EL (cell line): ENCODE data around the gene SCUBE2.

ENCODE experiments used
- DNase-seq: peaks from one replicate; pipeline ENCODE4 v3.0.0-alpha.2; 2016

The SCUBE2 gene

DNA sequence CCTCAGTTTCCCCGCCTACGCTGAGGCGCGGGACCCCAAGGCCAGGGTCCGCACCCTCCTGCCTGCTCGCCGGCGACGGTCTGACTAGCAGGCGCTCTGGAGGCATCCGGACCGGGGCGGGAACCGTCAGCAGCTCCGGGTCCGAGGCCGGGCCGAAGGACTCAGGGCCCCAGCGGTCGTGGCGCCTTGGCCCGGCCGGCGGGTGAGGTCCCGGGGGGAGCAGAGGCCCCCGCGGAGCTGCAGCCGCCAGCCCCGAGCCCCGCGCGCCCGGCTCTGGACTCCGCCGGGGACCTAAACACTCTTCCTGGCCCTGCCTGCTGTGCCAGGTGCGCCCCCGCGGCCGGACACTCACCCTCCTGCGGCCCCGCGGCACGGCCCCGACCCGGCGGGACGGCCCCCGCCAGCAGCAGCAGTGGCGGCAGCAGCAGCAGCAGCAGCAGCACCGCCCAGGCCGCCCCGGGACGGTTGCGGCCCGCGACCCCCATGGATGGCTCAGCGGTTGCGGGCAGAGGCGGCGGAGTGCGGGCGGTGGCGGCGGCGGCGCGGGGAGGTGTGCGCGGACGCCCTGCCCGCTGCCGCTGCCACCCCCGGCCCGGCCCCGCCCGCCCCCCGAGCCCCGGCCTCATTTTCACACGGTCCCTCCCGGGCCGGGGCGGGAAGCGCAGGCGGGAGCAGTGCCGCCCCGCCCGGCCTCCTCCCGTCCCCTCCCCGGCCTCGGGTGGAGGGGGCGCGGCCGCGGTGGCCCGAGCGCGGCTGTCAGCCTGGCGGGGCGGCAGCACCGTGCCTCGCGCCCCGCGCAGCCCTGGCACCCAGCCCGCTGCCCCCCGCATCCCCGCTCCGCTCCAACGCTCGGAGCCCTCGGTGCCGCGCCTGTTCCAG lies at the start of gene SCUBE2:
SCUBE2 (minus strand) TSS at position 556 of the 879 bp plus-strand sequence; CDS start at position 485, 71 bp downstream.
- peak; percentile 23 for DNase-seq

DNA sequence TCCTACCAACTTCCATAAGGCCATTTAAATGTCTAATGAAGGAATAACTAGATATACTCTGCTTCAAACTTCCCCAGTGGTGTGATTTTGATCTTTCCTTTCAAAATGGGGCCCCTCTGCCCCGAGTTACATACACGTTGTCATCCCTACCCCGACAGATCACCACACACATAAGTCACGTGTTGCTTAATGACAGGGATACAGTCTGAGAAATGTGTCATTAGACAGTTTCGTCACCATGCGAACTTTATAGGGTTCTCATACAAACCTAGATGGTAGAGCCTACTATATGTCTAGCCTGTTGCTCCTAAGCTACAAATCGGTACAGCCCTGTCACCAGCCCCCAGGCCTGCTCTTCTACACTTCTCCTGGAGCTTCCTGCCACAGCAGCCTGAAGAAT lies 49.8 kb upstream of the SCUBE2 start:
- no peak for DNase-seq

DNA sequence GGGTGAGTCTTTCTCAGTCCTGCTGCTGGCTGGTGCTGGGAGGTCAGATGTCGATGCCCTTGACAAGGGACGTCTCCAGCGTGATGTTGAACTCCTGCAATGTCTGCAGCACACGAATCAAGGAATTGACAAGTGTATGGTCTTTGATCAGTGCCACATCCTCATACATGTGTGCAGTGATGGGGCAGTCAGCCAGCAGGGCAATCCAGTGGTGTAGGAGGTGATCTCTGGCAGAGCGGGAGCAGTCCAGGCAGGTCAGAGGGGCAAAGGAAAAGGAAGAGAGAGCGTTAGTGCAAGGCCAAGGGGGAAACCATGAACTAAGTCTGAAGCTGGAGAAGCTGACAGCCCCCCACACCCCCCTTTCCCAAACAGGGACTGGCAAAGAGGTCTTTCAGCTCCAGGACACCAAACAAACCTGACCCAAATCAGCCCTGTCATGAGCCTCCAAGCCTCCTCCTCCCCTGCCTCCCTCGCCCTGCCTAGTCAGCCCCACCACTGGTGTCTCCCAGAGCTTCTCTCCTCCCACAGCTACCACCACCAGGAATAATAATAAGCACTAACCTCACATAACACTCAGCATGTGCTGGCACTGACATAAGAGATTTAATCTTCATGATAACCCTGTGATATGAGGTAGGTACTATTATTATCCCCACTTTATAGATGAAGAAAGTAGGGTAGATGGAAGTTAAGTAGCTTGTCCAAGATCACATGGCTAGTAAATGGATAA lies 48.4 kb upstream of the SCUBE2 start:
- no peak for DNase-seq

DNA sequence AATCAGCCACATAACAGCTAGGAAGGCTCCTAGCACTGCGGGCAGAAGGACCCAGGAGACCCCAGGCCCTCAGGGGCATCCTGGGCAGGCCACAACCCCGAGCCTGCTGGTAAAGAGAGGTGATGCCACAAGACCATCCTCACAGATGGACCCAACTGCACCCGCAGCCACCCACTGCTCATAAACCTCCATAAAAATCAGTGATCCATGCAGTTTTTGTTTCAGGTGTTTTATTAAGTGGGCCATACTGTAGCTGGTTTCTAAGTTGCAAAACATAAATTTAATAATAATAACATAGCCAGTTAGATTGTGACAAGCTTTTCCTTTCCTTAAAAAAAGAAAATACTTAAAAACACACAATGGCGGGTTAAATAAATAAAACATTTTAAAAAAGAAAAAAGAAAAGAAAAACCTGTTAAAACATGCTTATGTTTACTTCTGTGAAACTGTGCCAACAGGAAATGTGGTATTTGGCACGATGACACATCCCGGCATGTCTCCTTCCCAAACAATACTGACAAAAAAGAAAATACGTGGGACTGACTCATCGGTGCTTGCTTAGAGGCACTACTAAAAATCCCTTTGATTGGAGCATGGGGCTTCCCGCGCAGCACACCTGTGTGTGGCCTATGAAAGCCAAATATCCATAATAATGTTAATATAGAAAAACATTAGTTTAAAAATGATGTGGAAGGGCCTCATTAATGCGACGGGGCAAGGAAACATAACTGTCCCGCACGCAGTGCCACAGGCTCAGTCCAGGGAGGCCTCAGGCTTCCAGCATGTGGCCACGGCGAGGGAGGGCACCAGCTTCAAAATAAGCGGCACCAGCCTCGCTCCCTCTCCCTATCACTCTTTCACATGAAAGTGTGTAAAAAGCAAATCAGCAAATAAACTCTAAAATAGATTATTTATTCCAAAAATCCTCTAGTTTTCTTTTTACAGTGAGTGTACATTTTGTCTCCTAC lies 47.5 kb upstream of the SCUBE2 start:
- peak; percentile 92 for DNase-seq

DNA sequence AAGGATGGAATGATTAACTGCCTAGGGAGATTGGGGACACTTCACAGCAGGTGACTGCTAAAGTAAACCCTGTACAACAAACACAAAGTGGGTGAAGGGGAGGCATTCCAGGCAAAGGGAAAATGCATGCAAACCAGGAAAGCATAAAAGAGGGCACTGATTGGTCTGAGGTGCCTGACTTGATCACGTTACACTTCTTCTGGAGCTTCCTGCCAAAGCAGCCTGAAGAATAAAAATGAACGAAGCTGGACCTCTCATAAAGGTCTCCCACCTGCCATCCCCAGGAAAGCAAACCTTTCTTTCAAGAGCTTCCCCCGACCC lies 46.7 kb upstream of the SCUBE2 start:
- no peak for DNase-seq

DNA sequence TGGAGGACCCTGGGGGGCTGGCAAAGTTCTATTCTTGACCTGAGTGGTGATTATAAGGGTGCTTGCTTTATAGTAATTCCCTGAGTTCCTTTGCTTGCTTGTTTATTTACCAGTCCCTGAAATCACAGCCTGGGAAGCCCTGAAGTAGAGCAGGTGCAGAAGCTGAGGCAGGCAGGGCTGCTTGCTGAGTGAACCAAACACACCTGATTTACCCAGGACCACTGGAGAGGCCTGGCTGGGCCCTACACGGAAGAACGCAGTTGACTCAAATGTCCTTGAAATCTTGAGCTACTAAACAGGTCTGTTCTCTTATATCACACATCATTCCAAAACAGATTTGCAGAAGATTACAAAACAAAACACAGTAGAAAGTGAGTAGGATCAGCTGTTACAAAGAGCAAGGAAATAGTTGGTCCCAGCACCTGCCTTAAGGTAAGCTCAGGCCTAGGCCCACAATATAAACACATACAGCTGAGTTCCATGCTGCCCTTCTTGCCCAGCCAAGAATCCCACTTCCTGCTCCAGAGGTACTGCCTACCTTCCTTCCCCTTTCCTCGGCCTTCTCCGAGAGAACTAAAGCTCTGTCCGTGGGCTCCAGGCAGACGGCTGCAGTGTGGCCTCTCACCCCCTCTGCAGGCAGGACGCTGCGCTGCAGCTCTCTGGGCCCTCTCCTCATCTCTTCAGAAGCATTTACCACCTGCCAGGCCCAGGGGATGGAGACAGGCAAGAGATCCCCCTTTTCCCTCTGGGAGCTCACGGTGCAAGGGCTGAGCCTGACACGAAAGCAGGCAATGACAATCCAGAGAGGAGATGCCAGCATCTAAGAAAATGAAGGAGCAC lies 46.1 kb upstream of the SCUBE2 start:
- DNase-seq, result peak; percentile 63

DNA sequence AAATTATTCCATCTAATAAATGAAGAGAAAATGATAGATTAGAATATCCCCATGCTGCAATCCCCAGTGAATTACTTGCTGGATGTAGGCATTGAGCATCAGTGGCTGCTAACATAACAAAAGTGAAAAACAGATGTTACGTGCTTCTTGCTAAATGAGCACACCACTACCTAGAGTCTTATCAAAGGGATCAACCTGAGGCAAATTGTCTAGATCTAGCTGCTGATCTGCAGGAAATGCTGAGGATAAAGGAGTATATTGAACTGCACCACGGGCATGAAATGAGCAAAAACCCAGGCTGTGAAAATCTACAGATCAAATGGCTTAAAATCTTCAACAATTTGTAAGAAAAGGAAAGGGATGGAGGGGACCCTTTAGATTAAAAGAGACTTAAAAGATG lies 45.3 kb upstream of the SCUBE2 start:
- DNase-seq, result no peak

DNA sequence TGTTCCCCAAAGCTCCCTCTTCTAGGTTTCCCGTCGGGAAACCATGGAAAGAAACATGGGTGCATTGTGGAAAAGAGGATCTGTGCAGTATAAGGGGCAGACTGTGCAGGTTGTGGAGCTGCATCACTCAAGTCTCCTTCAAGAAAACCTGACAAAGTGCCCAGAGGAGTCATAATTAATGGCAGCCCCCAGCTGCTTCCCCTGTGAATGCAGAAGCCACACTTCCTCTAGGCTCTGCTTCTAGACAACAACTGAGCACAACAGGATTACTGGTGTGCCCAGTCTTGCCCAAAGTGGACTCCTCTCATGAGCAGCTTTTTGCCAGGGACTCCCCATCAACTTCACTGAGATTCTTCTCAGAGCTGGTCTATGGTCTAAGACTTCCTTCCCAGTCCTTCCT lies 42.6 kb upstream of the SCUBE2 start:
- DNase-seq, result no peak

DNA sequence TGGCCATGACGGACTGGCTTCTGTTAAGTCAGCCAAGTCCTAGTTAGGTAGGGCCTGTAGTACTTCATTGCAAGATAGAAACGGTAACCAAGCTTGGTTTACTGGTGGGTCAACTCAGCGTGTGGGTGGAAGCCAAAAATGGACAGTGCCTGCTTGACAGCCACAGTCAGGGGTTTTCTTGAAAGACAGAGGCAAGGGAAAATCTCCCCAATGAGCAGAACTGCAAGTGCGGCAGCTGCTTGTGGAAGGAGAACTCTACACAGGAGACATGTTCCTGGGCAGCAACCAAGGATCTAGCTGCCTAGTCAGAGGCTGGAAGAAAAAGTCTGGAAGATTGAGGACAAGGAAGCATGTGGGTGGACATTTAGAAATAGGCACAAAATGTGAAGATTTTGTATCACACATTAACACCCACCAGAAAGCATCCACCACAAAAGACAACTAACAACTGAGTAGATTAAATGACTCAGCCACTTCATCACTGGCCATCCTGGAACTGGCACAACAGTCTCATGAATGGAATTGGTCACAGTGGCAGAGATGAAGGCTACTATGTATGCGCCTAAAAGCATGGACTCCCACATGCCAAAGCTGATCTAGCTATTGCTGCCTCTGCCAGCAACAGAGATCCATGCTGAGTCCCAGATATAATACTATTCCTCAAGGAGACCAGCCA lies 40.9 kb upstream of the SCUBE2 start:
- no peak for DNase-seq

DNA sequence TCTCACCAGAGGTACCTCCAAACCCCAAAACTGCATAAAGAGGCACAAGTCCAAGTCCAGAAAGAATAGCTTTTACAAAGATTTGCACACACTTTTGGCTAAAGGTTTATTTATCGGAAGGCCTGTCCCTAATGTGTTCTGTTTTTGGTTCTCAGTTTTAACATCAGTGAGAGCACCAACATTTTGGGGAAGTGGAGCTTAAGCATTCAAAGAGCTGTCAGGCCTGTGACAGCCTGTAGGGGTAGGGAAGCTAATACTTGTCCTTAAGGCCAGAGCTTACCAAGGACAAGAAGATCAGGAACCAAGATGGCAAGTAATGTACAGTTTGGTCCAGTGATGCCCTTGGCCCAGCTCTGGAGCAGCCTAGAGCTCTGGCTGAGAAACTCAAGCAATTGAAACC lies 38.9 kb upstream of the SCUBE2 start:
- no peak for DNase-seq

DNA sequence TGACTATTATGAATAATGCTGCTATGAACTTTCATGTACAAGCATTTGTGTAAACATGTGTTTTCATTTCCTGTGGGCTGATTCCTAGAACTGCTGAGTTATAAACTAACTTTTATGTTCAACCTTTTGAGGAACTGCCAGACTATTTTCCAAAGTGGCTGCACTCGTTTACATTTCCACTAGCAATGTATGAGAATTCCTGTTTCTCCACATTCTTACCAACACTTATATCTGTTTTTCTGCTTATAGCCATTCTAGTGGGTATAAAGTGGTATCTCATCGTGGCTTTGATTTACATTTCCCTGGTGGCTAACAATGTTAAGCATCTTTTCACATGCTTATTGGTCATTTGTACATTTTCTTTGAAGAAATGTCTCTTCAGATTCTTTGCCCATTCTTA lies 35.2 kb upstream of the SCUBE2 start:
- DNase-seq, result no peak

DNA sequence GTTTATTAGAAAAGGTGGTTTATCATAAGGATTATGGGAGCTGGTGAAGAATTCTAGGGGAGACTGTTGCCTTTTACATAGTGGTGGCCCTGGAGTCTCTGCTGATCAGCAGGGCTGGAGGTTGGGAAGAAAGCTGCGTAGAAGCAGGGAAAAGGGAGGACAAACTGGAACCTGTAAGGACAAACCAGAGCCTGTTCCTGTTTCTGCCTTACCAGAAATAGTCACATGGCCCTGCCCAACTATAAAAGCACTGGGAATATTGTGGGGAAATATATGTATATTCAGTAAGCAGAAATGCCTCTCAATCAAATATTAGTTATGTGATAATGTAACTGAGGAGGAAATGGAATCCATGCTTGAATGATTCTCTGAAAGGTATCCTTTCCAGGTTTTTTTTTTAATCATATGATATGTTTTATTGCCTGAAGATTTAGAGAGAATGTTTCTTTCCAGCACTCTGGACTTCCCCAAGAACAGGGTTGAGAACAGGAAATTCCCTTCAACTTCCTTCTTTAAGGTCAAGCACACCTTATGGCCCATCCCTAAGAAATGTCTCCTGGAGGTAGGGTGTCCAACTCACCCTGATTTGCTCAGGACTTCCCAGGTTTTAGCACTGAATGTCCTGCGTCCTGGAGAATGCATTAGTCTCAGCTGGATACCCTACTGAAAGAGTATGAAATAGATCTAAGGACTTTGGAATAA lies 33.9 kb upstream of the SCUBE2 start:
- no peak for DNase-seq

DNA sequence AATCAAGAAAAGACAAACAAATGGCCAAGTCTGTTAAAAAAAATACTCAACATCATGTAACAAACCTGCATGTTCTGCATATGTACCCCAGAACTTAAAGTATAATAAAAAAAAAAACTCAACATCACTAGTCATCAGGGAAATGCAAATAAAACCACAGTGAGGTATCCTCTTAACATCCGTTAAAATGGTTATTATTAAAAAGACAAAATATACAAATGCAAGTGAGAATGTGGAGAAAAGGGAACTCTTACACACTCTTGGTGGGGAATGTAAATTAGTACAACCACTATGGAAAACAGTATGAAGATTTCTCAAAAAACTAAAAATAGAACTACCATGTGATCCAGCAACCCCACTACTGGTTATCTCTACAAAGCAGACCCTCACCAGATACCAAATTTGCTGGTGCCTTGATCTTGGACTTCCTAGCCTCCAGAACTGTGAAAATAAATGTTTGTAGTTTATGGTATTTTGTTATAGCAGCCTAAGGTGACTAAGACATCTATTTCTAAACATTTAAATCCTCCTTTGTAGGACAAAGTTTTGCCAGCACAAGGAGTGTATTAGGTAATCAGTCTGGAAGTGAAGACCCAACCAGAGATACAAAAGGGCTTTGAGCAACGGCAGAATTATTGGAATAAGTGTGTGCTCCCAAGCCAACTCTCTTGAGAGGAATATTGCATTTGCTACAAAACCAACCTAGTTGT lies 32.4 kb upstream of the SCUBE2 start:
- DNase-seq, result no peak

DNA sequence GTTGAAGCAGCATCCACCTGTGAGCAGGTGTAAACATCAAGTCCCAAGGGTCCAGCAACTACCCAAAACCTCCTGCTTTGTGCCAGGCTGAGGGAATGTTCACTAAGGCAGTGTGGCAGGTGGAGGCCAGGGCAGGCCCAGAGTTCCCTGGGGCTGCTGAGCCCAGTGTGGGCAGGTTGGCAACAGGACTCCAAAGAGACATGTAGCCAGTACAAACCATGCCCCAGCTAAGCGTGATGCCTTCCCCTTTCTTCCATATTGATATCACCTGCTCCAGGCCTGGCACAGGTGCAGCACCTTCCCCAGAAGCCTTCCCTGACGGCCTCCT lies 30.0 kb upstream of the SCUBE2 start:
- DNase-seq, result no peak

DNA sequence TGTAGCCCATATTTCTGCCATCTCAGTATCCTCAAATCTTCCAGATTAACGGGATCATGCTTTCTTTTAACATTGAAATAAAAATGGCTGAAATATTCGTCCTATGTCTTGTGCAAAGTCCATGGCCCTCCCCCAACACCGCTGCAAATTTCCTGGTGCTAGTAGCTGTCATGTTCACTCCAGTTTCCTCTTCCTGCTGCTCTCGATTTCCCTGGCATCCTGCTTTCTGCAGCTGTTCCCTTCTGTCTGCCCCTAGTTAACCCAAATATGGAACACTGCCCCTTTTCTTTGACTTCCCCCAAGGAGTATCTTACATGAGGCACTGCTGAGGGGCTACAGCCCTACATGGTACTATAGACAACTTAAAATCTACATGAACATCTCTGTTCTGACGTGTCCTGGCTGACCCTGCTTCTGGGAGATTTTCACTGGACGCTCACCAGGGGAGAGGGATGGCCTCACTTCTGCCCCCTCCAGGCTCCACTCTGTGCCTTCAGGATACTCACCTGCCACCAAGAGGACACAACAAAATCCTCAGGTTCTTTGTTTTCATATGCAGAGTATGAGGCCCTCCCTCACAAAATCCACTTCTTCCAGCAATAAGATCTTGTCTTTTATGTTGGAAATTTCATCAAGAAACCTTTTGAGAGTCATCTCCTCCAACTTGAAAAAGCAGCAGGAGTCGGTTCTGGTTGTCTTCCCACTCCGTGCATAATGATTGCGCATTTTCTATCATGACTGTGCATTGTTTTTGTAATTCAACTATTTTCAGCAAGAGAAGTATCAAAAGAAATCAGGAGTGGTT lies 29.5 kb upstream of the SCUBE2 start:
- DNase-seq, result no peak

DNA sequence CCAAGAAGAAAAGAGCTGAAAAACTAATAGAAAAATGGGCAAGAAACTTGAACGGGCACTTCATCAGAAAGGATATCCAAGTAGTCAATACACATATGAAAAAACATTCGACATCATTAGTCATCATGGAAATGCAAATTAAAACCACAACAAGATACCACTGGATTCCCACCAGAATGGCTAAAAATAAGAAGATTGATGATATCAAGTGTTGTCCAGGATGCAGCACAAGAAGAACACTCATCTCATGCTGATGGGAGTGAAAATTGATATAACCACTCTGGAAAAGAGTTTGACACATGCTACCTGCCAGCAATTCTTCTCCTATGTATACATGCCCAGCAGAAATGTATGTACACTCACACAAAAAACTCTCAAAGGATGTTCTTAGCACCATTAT lies 26.9 kb upstream of the SCUBE2 start:
- DNase-seq, result no peak

DNA sequence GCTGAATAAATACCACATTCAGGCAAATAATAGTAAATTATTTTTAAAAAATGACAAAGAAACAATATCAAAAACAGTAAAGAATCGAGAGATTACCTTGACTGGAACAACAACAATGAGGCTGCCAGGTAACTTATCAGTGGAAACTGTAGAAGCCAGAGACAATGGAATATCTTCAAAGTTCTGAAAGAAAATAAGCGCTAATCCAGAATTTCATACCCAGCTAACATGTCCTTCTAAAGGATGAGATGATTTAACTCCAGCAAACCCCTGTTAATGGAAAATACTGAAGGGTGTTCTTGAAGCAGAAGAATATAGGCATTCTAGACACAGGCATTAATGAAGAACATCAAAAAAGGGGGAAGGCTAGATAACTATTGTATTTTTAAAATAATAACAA lies 20.7 kb upstream of the SCUBE2 start:
- DNase-seq, result no peak

DNA sequence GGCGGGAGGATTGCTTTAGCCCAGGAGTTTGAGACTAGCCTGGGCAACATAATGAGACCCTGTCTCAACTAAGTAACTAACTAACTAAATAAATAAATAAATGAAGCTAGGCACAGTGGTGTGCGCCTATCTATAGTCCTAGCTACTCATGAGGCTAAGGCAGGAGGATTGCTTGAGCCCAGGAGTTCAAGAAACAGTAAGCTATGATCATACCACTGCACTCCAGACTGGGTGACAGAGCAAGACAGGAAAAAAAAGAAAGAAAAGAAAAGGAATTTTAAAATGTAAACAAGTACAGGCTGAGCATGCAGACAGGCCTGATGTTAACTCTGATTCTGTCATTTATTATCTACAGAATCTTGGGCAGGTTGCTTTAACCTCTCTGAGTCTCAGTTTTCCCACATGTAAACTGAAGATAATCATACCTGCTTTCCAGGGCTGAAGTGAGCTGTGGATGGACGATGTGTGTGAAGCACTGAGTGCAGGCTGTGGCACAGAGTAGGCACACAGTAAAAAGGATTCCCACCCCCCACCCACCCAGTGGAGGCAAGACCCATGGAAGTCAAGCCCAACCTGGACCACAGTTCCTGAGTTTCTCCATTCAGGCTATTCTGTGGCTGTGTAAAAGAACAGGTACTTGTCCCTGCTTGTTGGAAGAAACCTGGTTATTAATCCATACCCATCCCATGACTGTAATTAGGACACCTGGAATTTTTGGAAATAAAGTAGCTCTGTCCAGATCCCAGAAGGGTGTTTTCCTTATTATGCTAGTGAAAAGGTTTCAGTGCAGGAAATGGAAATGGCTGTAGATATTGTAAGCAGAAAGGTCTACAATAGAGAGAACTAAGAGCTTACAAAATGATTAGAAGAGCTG lies 18.7 kb upstream of the SCUBE2 start:
- DNase-seq, result no peak

DNA sequence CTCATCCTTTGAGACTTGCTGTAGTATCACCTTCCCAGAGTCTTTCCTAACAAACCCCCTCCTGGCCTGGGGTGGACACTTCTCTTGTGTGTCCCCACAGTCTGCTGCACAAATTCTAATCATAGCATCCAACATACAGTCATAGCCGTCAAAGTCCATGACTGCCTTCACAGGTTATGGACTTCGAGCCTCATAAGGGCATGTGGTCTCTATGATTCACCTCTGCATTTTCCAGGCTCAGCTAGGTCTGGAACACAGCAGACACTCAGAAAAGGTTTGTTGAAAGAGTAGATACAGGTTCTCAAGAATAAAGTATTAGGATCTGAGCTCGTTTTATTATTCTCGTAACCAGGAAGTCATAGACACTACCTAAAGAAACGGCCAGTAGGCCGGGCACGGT lies 13.2 kb upstream of the SCUBE2 start:
- no peak for DNase-seq
